NT2/D1 (cell line): ENCODE data around the gene BSPRY.
"Not testable (repeated sequence)": the region's sequence is repeated elsewhere in the genome, so short reads cannot be mapped to it uniquely, and the experiment has no call there.

Source experiments
- DNase-seq: peaks from one replicate; pipeline ENCODE4 v3.0.0-alpha.2; 2011; ENCODE audit warnings: low read depth, low spot score
- H3K27me3 ChIP-seq: 2 replicates; pipeline ENCODE4 v1.6.0; 2011; ENCODE audit warnings: mild to moderate bottlenecking; ENCODE audit not compliant: insufficient read length, insufficient read depth
- H3K36me3 ChIP-seq: 2 replicates; pipeline ENCODE4 v1.6.1; 2011; ENCODE audit warnings: mild to moderate bottlenecking, low read length, mixed read lengths; ENCODE audit not compliant: insufficient read depth, insufficient read length
- H3K4me1 ChIP-seq: 2 replicates; pipeline ENCODE4 v1.5.1; 2011; ENCODE audit not compliant: insufficient read depth, insufficient read length
- H3K4me3 ChIP-seq: 2 replicates; pipeline ENCODE4 v1.5.1; 2011; ENCODE audit warnings: low read depth; ENCODE audit not compliant: insufficient read length
- H3K9ac ChIP-seq: 2 replicates; pipeline ENCODE4 v1.6.0; 2011; ENCODE audit warnings: low read depth; ENCODE audit not compliant: insufficient read length
- H3K9me3 ChIP-seq: 2 replicates; pipeline ENCODE4 v1.5.1; 2011; ENCODE audit warnings: mild to moderate bottlenecking, low read length; ENCODE audit not compliant: insufficient read depth
- SUZ12 ChIP-seq: IDR thresholded peaks from 2 replicates; pipeline ENCODE4 v1.6.1; 2011; ENCODE audit not compliant: insufficient read length, insufficient read depth; ENCODE audit errors: extremely low read depth
- YY1 ChIP-seq: IDR thresholded peaks from 2 replicates; pipeline ENCODE4 v1.6.1; 2011; ENCODE audit not compliant: insufficient read length, insufficient read depth
- ZNF274 ChIP-seq: IDR thresholded peaks from 2 replicates; pipeline ENCODE4 v1.6.1; 2011; ENCODE audit warnings: mild to moderate bottlenecking, low read depth, low read length

Gene BSPRY

GRCh38 chr9:113373256-113373655 lies 23.9 kb downstream of the BSPRY start:
- Histone ChIP-seq H3K27me3 (no peaks in the 10 kb centered on the region), H3K4me1 (peaks cover 19% of the 10 kb centered on the region), H3K9ac (peak overlapping the region; percentile 26), H3K4me3 (no peak overlapping the region), H3K9me3 (no peaks in the 10 kb centered on the region), H3K36me3 (peaks cover 37% of the 10 kb centered on the region)
- TF ChIP-seq YY1 = no peak
- no peak for TF ChIP-seq SUZ12
- TF ChIP-seq ZNF274 = no peak
- no peak for DNase-seq

- Histone ChIP-seq H3K9me3 (no peaks in the 10 kb centered on the region), H3K4me3 (no peak overlapping the region), H3K27me3 (no peaks in the 10 kb centered on the region), H3K9ac (peak overlapping the region; percentile 26), H3K36me3 (peaks cover 37% of the 10 kb centered on the region), H3K4me1 (peaks cover 19% of the 10 kb centered on the region)
- DNase-seq = no peak
- TF ChIP-seq SUZ12 (no peak), ZNF274 (no peak), YY1 (no peak)
Observed at GRCh38 chr9:113373676-113374392, 24.5 kb downstream of the BSPRY start.

- H3K36me3 ChIP-seq = peaks cover 37% of the 10 kb centered on the region
- H3K4me3 ChIP-seq = peak overlapping the region; percentile 86
- DNase-seq = no peak
- no peaks in the 10 kb centered on the region for H3K27me3 ChIP-seq
- H3K9me3 ChIP-seq = no peaks in the 10 kb centered on the region
- no peak for TF ChIP-seq ZNF274
- TF ChIP-seq YY1 = no peak
- TF ChIP-seq SUZ12 = no peak
- peak overlapping the region; percentile 68 for H3K9ac ChIP-seq
- peaks cover 14% of the 10 kb centered on the region for H3K4me1 ChIP-seq
Observed at GRCh38 chr9:113375057-113376023, 26.0 kb downstream of the BSPRY start.

- peak; percentile 66 for DNase-seq
- Histone ChIP-seq H3K9ac (peak within 1 kb of the TSS; percentile 86), H3K27me3 (no peaks in the 10 kb centered on the region), H3K36me3 (peaks cover 37% of the 10 kb centered on the region), H3K4me3 (peak within 1 kb of the TSS; percentile 86), H3K4me1 (peaks cover 12% of the 10 kb centered on the region), H3K9me3 (no peaks in the 10 kb centered on the region)
- TF ChIP-seq YY1 (no peak), SUZ12 (no peak), ZNF274 (no peak)
Observed at GRCh38 chr9:113376634-113377567, 27.6 kb downstream of the BSPRY start, which contains the start of gene HDHD3. Gene HDHD3 (minus strand): TSS chr9:113376986. CDS start chr9:113374354, 2,632 bp downstream.

- H3K27me3 ChIP-seq, H3K4me3 ChIP-seq, DNase-seq, H3K9ac ChIP-seq, H3K4me1 ChIP-seq, H3K9me3 ChIP-seq: not testable (repeated sequence)
- H3K36me3 ChIP-seq = peaks cover 14% of the 10 kb centered on the region
Observed at GRCh38 chr9:113379094-113379828, 29.9 kb downstream of the BSPRY start.

GRCh38 chr9:113379829-113380210 lies 30.5 kb downstream of the BSPRY start:
- not testable (repeated sequence) for DNase-seq, H3K27me3 ChIP-seq, H3K36me3 ChIP-seq, H3K4me3 ChIP-seq, H3K4me1 ChIP-seq, H3K9ac ChIP-seq, H3K9me3 ChIP-seq
